ENCODE data around the gene GPR146.

GPR146 gene

GRCh38 chr7:1012716-1013095 is 31.6 kb upstream of the GPR146 start:
- H3K4me3 ChIP-seq (replicated peaks in 1 of 2; ENCODE audit: low read depth in 2 of 2, low read length in 2 of 2) = no peak overlapping the region
- DNase-seq (ENCODE audit: low read depth in 2 of 2) = no peak
- TF ChIP-seq CTCF (IDR thresholded peaks at IDR 0.05; ENCODE audit: low read depth, low read length) = no peak

- TF ChIP-seq CTCF (IDR thresholded peaks at IDR 0.05; ENCODE audit: low read depth, low read length) = no peak
- DNase-seq (ENCODE audit: low read depth in 2 of 2) = no peak
- H3K4me3 ChIP-seq (replicated peaks in 1 of 2; ENCODE audit: low read depth in 2 of 2, low read length in 2 of 2) = no peak overlapping the region
Measured at GRCh38 chr7:1013581-1013980, 30.8 kb upstream of the GPR146 start.

DNA sequence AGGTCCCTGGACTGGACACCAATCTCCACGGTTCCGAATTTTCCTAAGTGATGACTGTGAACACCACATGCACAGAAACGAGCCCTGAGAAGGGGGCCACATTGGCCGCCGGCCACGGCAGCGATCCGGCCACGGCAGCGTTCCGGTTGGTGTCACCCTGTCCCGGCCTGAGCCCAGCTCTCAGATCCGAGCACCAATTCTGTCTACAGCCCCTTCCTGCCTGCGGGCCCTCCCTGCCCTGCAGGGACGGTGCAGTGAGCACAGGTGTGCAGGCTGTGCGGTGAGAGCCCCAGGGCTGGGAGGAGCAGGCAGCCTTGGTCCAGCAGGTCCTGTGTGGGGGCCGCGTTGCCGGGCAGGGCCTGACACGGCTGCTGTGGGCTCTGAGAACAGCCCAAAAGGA is 29.7 kb upstream of the GPR146 start:
- TF ChIP-seq CTCF (IDR thresholded peaks at IDR 0.05; ENCODE audit: low read depth, low read length) = no peak
- DNase-seq (ENCODE audit: low read depth in 2 of 2) = no peak
- H3K4me3 ChIP-seq (replicated peaks in 1 of 2; ENCODE audit: low read depth in 2 of 2, low read length in 2 of 2) = no peak overlapping the region

DNA sequence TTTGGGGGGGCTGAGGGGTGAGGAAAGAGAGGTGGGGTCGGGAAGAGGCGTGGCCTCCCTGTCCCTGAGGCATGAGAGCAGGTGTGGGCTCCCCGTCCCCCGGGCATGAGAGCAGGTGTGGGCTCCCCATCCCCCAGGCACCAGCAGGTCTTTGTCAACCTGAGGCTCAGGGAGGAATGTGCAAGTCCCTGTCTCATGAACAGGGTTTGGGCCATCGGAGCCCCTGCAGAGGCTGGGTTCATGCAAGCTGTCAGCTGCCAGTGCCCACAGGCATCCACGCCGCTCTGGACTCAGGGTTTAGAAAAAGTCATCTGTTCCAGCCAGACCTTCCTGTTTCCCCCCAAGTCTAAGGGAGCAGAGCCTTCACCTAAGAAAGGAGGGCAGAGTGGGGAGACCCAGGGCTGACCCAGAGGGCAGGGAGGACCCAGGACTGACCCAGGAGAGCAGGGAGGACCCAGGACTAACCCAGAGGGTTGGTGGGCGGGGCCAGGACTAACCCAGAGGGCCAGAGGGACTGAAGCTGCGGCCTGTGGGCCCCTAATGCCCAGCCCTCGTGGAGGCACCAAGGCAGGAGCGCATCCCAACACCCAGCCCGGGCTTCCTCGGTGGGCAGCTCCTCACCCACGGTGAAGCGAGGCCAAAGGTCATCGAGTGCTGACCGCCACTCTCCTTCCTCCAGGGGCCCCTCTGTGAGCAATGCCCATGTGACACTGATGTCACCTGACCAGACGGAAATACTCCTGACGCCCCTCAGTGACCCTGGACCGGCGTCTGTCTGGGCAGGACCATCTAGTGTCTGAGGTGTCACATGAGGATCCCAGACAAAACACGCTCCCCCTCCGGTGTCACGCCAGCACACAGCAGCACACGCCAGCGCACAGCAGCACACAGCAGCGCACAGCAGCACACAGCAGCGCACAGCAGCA is 28.9 kb upstream of the GPR146 start:
- TF ChIP-seq CTCF (IDR thresholded peaks at IDR 0.05; ENCODE audit: low read depth, low read length) = no peak
- H3K4me3 ChIP-seq (replicated peaks in 1 of 2; ENCODE audit: low read depth in 2 of 2, low read length in 2 of 2) = no peak overlapping the region
- no peak for DNase-seq (ENCODE audit: low read depth in 2 of 2)

- no peak for DNase-seq (ENCODE audit: low read depth in 2 of 2)
- H3K4me3 ChIP-seq (replicated peaks in 1 of 2; ENCODE audit: low read depth in 2 of 2, low read length in 2 of 2) = no peak overlapping the region
- no peak for TF ChIP-seq CTCF (IDR thresholded peaks at IDR 0.05; ENCODE audit: low read depth, low read length)
Measured at GRCh38 chr7:1016577-1017531, 27.5 kb upstream of the GPR146 start.

GRCh38 chr7:1017586-1018333 is 26.6 kb upstream of the GPR146 start:
- H3K4me3 ChIP-seq (replicated peaks in 1 of 2; ENCODE audit: low read depth in 2 of 2, low read length in 2 of 2) = no peak overlapping the region
- TF ChIP-seq CTCF (IDR thresholded peaks at IDR 0.05; ENCODE audit: low read depth, low read length) = no peak
- DNase-seq (ENCODE audit: low read depth in 2 of 2) = no peak
